ENCODE results near the gene AMBRA1. TPM values are rescaled to one million over a fixed set of nuclear protein-coding genes. Genes with fewer than 3 reads are reported as not detected.

Gene AMBRA1
- total RNA-seq, 6 donors from 2014 or later, result 22.9 to 55.7 (median 33.2) TPM

DNA sequence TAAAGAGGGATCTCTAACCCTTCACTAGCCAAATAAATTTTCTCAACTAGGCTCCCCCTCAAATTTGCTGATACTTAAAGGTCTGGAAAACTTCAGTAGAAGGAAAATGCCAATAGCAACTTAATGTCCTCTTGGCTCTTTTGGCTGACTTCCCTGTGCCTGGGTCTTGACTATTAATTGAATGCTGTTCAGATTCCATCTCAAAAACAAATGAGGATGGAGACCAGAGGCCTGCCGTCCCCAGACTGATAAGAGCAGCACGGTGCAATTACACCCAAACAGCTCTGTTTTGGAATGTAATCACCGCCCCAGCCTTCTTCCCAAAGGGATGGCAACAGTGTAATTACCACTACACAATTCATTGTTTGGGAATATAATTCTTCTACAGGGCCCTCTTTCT lies 112.9 kb downstream of the AMBRA1 start:
- Histone ChIP-seq H3K4me1 (no peaks in the 10 kb centered on the region), H3K9me3 (no peaks in the 10 kb centered on the region), H3K4me3 (no peak overlapping the region), H3K27me3 (no peaks in the 10 kb centered on the region), H3K27ac (no peak overlapping the region), H3K36me3 (peaks cover 0 to 4% (median 0%) of the 10 kb centered on the region in 4 donors)
- TF ChIP-seq CTCF (IDR thresholded peaks at IDR 0.05) (no peak), POLR2AphosphoS5 (IDR thresholded peaks at IDR 0.05) (no peak), POLR2A (IDR thresholded peaks at IDR 0.05) (no peak), EP300 (IDR thresholded peaks at IDR 0.05) (no peak)
- WGBS, 2 donors, result 55 to 60% methylated on average over 3 of the region's 3 CpGs
- DNase-seq, result no peak
- ATAC-seq (ENCODE audit: low FRiP score in 2 of 2), result no peak

GRCh38 chr11:46480166-46480726 lies 113.6 kb downstream of the AMBRA1 start:
- Histone ChIP-seq H3K27me3 (no peaks in the 10 kb centered on the region), H3K27ac (no peak overlapping the region), H3K4me3 (no peak overlapping the region), H3K36me3 (peaks cover 0 to 4% (median 0%) of the 10 kb centered on the region in 4 donors), H3K9me3 (no peaks in the 10 kb centered on the region), H3K4me1 (no peaks in the 10 kb centered on the region)
- no peak for ATAC-seq (ENCODE audit: low FRiP score in 2 of 2)
- WGBS, 2 donors, result 86 to 92% methylated on average over 2 of the region's 2 CpGs
- no peak for DNase-seq
- TF ChIP-seq POLR2A (IDR thresholded peaks at IDR 0.05), result no peak
- no peak for TF ChIP-seq CTCF (IDR thresholded peaks at IDR 0.05)

DNA sequence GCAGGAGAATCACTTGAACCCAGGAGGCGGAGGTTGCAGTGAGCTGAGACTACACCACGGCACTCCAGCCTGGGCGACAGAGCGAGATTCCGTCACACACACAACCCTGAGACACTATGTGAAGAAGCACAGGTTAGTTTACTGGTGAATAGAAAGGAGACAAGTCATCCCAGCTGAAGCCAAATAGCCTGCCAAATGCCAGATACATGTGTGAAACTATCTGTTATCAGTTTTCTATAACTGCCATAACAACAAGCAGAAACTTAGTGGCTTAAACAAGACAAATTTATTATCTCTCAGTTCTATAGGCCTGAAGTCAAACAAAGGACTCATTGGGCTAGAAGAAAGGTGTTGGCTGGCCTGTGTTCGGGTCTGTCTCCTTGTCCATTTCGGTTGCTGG lies 114.2 kb downstream of the AMBRA1 start:
- ATAC-seq (ENCODE audit: low FRiP score in 2 of 2) (no peak), DNase-seq (no peak)
- Histone ChIP-seq H3K27me3 (no peaks in the 10 kb centered on the region), H3K36me3 (peaks cover 0 to 4% (median 0%) of the 10 kb centered on the region in 4 donors), H3K4me1 (no peaks in the 10 kb centered on the region), H3K4me3 (no peak overlapping the region), H3K9me3 (no peaks in the 10 kb centered on the region), H3K27ac (no peak overlapping the region)
- no peak for TF ChIP-seq POLR2A (IDR thresholded peaks at IDR 0.05)
- no peak for TF ChIP-seq POLR2AphosphoS5 (IDR thresholded peaks at IDR 0.05)
- TF ChIP-seq EP300 (IDR thresholded peaks at IDR 0.05), result no peak
- no peak for TF ChIP-seq CTCF (IDR thresholded peaks at IDR 0.05)
- 95 to 100% methylated on average over 7 of the region's 7 CpGs for WGBS, 2 donors

DNA sequence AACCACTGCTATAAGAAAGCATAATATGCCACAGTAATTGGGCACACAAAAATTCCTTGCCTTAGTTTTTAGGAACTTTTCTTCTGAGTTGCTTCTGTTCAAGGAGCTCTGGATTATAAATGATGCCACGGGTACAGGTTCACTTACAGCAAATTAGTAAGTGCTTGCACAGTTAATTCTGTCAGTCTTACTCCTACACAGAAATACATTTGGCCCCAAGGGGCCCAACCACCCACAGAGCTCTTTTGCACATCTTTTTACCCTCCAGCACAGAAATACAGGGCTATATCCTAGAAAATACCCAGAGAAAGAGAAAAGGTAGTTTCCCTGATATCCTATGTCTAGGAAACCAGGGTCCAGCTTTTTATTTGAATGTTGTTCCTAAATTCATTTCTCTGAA lies 115.6 kb downstream of the AMBRA1 start:
- no peak for TF ChIP-seq POLR2A (IDR thresholded peaks at IDR 0.05)
- no peak for TF ChIP-seq CTCF (IDR thresholded peaks at IDR 0.05)
- no peak for TF ChIP-seq POLR2AphosphoS5 (IDR thresholded peaks at IDR 0.05)
- TF ChIP-seq EP300 (IDR thresholded peaks at IDR 0.05), result no peak
- DNase-seq, result no peak
- Histone ChIP-seq H3K27ac (no peak overlapping the region), H3K4me1 (no peaks in the 10 kb centered on the region), H3K27me3 (no peaks in the 10 kb centered on the region), H3K36me3 (peaks cover 0 to 4% (median 0%) of the 10 kb centered on the region in 4 donors), H3K4me3 (no peak overlapping the region), H3K9me3 (no peaks in the 10 kb centered on the region)
- ATAC-seq (ENCODE audit: low FRiP score in 2 of 2), result no peak
- WGBS, 2 donors, result 86 to 96% methylated on average over 1 of the region's 1 CpG

DNA sequence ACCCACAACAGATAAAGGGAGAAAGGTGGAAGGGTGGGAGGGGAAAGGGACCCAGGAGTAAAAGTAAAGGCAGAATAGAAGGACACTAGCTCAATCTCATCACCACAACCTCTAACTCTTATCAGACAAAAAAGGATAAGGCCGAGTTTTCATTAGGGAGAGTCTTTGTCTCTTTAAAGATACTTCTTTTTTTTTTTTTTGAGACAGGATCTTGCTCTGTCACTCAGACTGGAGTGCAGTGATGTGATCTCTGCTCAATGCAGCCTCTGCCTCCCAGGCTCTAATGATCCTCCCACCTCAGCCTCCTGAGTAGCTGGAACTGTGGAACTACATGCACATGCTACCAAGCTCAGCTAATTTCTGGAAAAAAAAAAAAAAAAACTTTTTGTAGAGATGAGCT lies 116.7 kb downstream of the AMBRA1 start:
- peaks cover 0 to 9% (median 1%) of the 10 kb centered on the region in 4 donors for H3K4me1 ChIP-seq
- no peaks in the 10 kb centered on the region for H3K9me3 ChIP-seq
- ATAC-seq (ENCODE audit: low FRiP score in 2 of 2) (no peak), DNase-seq (no peak)
- H3K27me3 ChIP-seq, result no peaks in the 10 kb centered on the region
- H3K27ac ChIP-seq, result no peak overlapping the region
- no peak overlapping the region for H3K4me3 ChIP-seq
- 89% methylated on average over 1 of the region's 1 CpG for WGBS, 2 donors
- H3K36me3 ChIP-seq, result peaks cover 0 to 4% (median 0%) of the 10 kb centered on the region in 4 donors
- no peak for TF ChIP-seq POLR2AphosphoS5 (IDR thresholded peaks at IDR 0.05)
- TF ChIP-seq POLR2A (IDR thresholded peaks at IDR 0.05), result no peak
- TF ChIP-seq CTCF (IDR thresholded peaks at IDR 0.05), result no peak
- no peak for TF ChIP-seq EP300 (IDR thresholded peaks at IDR 0.05)

Measured in upper lobe of left lung (tissue), 6 donors.